Activated T-helper 1 cell treated with Interleukin-2 at 50 U/mL for 16 hours (primary cell): ENCODE data around the gene TSPAN2.

Source experiments
- DNase-seq: peaks from one replicate; pipeline ENCODE4 v3.0.0-alpha.2; 2020; ENCODE audit warnings: low read depth

The TSPAN2 gene

GRCh38 chr1:115089420-115090185, at the start of gene TSPAN2:
Gene TSPAN2 (minus strand): TSS chr1:115089503. CDS start chr1:115089432, 71 bp downstream.
- peak; percentile 51 for DNase-seq

GRCh38 chr1:115138973-115139372, 49.7 kb upstream of the TSPAN2 start:
- peak; percentile 32 for DNase-seq

GRCh38 chr1:115138271-115138670, 49.0 kb upstream of the TSPAN2 start:
- DNase-seq, result no peak

- DNase-seq, result no peak
These were observed 47.9 kb upstream of the TSPAN2 start for GRCh38 chr1:115137191-115137590.

- no peak for DNase-seq
These were observed 47.4 kb upstream of the TSPAN2 start for GRCh38 chr1:115136706-115137105.

- no peak for DNase-seq
These were observed 46.8 kb upstream of the TSPAN2 start for GRCh38 chr1:115136106-115136505.

- DNase-seq, result no peak
These were observed 46.4 kb upstream of the TSPAN2 start for GRCh38 chr1:115135681-115136080.

- DNase-seq, result no peak
These were observed 45.7 kb upstream of the TSPAN2 start for GRCh38 chr1:115134850-115135480.

GRCh38 chr1:115134231-115134630, 44.9 kb upstream of the TSPAN2 start:
- no peak for DNase-seq

GRCh38 chr1:115133440-115133839, 44.1 kb upstream of the TSPAN2 start:
- no peak for DNase-seq

GRCh38 chr1:115130786-115131185, 41.5 kb upstream of the TSPAN2 start:
- no peak for DNase-seq

- DNase-seq, result no peak
These were observed 39.9 kb upstream of the TSPAN2 start for GRCh38 chr1:115129071-115129640.

GRCh38 chr1:115127539-115127938, 38.2 kb upstream of the TSPAN2 start:
- no peak for DNase-seq

- no peak for DNase-seq
These were observed 37.2 kb upstream of the TSPAN2 start for GRCh38 chr1:115126516-115126915.

- no peak for DNase-seq
These were observed 33.8 kb upstream of the TSPAN2 start for GRCh38 chr1:115123116-115123515.

GRCh38 chr1:115121793-115122192, 32.5 kb upstream of the TSPAN2 start:
- no peak for DNase-seq

- no peak for DNase-seq
These were observed 31.0 kb upstream of the TSPAN2 start for GRCh38 chr1:115120296-115120695.

GRCh38 chr1:115118611-115119010, 29.3 kb upstream of the TSPAN2 start:
- no peak for DNase-seq

GRCh38 chr1:115118086-115118485, 28.8 kb upstream of the TSPAN2 start:
- DNase-seq, result no peak

GRCh38 chr1:115117298-115117697, 28.0 kb upstream of the TSPAN2 start:
- no peak for DNase-seq

GRCh38 chr1:115116512-115116911, 27.2 kb upstream of the TSPAN2 start:
- no peak for DNase-seq

GRCh38 chr1:115115521-115116161, 26.3 kb upstream of the TSPAN2 start:
- DNase-seq, result no peak

GRCh38 chr1:115114308-115114707, 25.0 kb upstream of the TSPAN2 start:
- no peak for DNase-seq
